ENCODE measurements around the gene XRCC4. TPM values are rescaled to one million over a fixed set of nuclear protein-coding genes. Genes with fewer than 3 reads are reported as not detected.
A peak's percentile ranks its signal among the peaks of the same experiment; 100 is the strongest.

Gene XRCC4
- polyA plus RNA-seq, 1 of the 3 experiments (the other 2 are of a cell fraction) = 1.8 TPM

DNA sequence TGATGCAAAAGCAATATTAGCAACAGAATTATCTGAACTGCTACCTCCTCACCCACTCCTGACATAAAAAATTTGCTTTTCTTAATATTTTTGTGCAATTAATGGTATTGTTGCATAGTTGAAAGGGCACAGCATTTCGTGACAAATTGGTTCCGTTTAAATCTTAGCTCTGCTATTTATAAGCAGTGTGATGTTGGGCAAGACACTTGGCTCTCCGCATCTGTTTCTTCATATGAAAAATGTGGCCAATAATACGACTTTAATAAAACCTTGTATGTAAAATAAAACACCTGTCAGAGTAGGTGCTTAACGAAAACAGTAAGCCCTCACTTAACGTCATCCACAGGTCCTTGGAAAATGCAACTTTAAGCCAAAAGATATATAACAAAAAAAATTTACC is 4.4 kb upstream of the XRCC4 start:
- CTCF ChIA-PET = interaction anchor here (1.5 kb wide), 1 partner anchor 12 kb away, joined by 3 read pairs; no protein-coding TSS in a partner anchor

GRCh38 chr5:83077662-83078261 is 415 bp downstream of the XRCC4 start:
- ChIA-PET POLR2A (interaction anchor here (0.7 to 1.7 kb wide), 2 partner anchors 42 to 219 kb away, joined by 4 to 11 read pairs; no protein-coding TSS in a partner anchor), CTCF (no interaction called here)
- Histone ChIP-seq H3K9me3 (no peaks in the 10 kb centered on the region), H3K27me3 (ENCODE audit: insufficient read depth) (no peaks in the 10 kb centered on the region), H4K20me1 (ENCODE audit: insufficient read depth) (peaks cover 10% of the 10 kb centered on the region; the same call in 1 of the 2 replicates), H3K9ac (peak overlapping the region; percentile 93), H3K79me2 (ENCODE audit: insufficient read depth) (peaks cover 73% of the 10 kb centered on the region), H3K4me3 (ENCODE audit: low read depth in 2 of 2, low read length in 1 of 2) (peak overlapping the region; percentile 84 to 97), H3F3A (replicated peaks; ENCODE audit: insufficient read depth) (peaks cover 4% of the 10 kb centered on the region), H3K4me1 (ENCODE audit: control insufficient read depth in 1 of 2, insufficient read depth in 2 of 2, low read depth in 1 of 2, low read length in 1 of 2) (peaks cover 9 to 12% of the 10 kb centered on the region in 2 experiments; a peak in 3 of 4 replicates), H3K36me3 (replicated peaks in 1 of 2; ENCODE audit: control insufficient read depth in 1 of 2, insufficient read depth in 2 of 2, low read length in 1 of 2) (peaks cover 8 to 16% of the 10 kb centered on the region in 2 experiments), H2AFZ (ENCODE audit: low read depth) (peak overlapping the region; percentile 96), H3K27ac (ENCODE audit: low read depth in 2 of 2, low read length in 1 of 2) (peak overlapping the region; percentile 87 to 89), H3K4me2 (peak overlapping the region; percentile 88), H3K9me2 (no peaks in the 10 kb centered on the region)
- TF ChIP-seq RAD21 (IDR thresholded peaks at IDR 0.05; ENCODE audit: low read length) = peak; percentile 4; the same call in 1 of the 2 replicates
- TF ChIP-seq USF2 (IDR thresholded peaks at IDR 0.05; ENCODE audit: borderline replicate concordance, low read depth, low read length) = no peak
- 0 out of 2 replicates have a peak, but pooled peaks have one; percentile 56 for TF ChIP-seq SIN3A (IDR thresholded peaks at IDR 0.05; ENCODE audit: borderline replicate concordance, low read depth, low read length)
- peak; percentile 25; the same call in 1 of the 2 replicates for TF ChIP-seq TAF1 (IDR thresholded peaks at IDR 0.05; ENCODE audit: borderline replicate concordance, low read depth, low read length)
- TF ChIP-seq, protein P1, sequence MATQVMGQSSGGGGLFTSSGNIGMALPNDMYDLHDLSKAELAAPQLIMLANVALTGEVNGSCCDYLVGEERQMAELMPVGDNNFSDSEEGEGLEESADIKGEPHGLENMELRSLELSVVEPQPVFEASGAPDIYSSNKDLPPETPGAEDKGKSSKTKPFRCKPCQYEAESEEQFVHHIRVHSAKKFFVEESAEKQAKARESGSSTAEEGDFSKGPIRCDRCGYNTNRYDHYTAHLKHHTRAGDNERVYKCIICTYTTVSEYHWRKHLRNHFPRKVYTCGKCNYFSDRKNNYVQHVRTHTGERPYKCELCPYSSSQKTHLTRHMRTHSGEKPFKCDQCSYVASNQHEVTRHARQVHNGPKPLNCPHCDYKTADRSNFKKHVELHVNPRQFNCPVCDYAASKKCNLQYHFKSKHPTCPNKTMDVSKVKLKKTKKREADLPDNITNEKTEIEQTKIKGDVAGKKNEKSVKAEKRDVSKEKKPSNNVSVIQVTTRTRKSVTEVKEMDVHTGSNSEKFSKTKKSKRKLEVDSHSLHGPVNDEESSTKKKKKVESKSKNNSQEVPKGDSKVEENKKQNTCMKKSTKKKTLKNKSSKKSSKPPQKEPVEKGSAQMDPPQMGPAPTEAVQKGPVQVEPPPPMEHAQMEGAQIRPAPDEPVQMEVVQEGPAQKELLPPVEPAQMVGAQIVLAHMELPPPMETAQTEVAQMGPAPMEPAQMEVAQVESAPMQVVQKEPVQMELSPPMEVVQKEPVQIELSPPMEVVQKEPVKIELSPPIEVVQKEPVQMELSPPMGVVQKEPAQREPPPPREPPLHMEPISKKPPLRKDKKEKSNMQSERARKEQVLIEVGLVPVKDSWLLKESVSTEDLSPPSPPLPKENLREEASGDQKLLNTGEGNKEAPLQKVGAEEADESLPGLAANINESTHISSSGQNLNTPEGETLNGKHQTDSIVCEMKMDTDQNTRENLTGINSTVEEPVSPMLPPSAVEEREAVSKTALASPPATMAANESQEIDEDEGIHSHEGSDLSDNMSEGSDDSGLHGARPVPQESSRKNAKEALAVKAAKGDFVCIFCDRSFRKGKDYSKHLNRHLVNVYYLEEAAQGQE (IDR thresholded peaks at IDR 0.05; ENCODE audit: low read depth, low read length) = 0 out of 2 replicates have a peak, but pooled peaks have one; percentile 10
- 4% methylated on average over 14 of the region's 14 CpGs for WGBS (ENCODE audit: low lambda C conversion rate)
- DNase-seq = no peak

More for the DNA sequence above, 4.4 kb upstream of the XRCC4 start:
- Histone ChIP-seq H3K9me3 (no peaks in the 10 kb centered on the region), H3K36me3 (replicated peaks in 1 of 2; ENCODE audit: control insufficient read depth in 1 of 2, insufficient read depth in 2 of 2, low read length in 1 of 2) (peaks cover 12 to 24% of the 10 kb centered on the region in 2 experiments), H4K20me1 (ENCODE audit: insufficient read depth) (peaks cover 54% of the 10 kb centered on the region), H3K27ac (ENCODE audit: low read depth in 2 of 2, low read length in 1 of 2) (no peak overlapping the region), H3K4me3 (ENCODE audit: low read depth in 2 of 2, low read length in 1 of 2) (no peak overlapping the region), H3K9me2 (no peaks in the 10 kb centered on the region), H3K4me2 (no peak overlapping the region), H3K9ac (no peak overlapping the region), H3K4me1 (ENCODE audit: control insufficient read depth in 1 of 2, insufficient read depth in 2 of 2, low read depth in 1 of 2, low read length in 1 of 2) (peaks cover 5 to 10% of the 10 kb centered on the region in 2 experiments; a peak in 3 of 4 replicates), H3F3A (replicated peaks; ENCODE audit: insufficient read depth) (peaks cover 3% of the 10 kb centered on the region), H3K79me2 (ENCODE audit: insufficient read depth) (peaks cover 97% of the 10 kb centered on the region), H3K27me3 (ENCODE audit: insufficient read depth) (no peaks in the 10 kb centered on the region), H2AFZ (ENCODE audit: low read depth) (no peak overlapping the region)
- no peak for DNase-seq
- 94% methylated on average over 6 of the region's 6 CpGs for WGBS (ENCODE audit: low lambda C conversion rate)
- POLR2A ChIA-PET = no interaction called here
- TF ChIP-seq IRF3 (IDR thresholded peaks at IDR 0.05; ENCODE audit: low read depth, low read length) (no peak), RCOR1 (IDR thresholded peaks at IDR 0.05; ENCODE audit: low read length) (no peak), ELF1 (IDR thresholded peaks at IDR 0.05) (no peak), NFIC (IDR thresholded peaks at IDR 0.05; ENCODE audit: borderline replicate concordance) (no peak), FOXJ3 (CRISPR knock-in tag; IDR thresholded peaks at IDR 0.05) (no peak), FOXM1 (IDR thresholded peaks at IDR 0.05; ENCODE audit: low read depth) (no peak), EP300 (IDR thresholded peaks at IDR 0.05; ENCODE audit: borderline replicate concordance in 1 of 2, low read depth in 1 of 2, low read length in 1 of 2) (no peak), MAX (IDR thresholded peaks at IDR 0.05; ENCODE audit: low read depth) (no peak), TCF12 (IDR thresholded peaks at IDR 0.05) (no peak), GABPA (IDR thresholded peaks at IDR 0.05; ENCODE audit: low read depth) (no peak)
- TF ChIP-seq, protein P2, sequence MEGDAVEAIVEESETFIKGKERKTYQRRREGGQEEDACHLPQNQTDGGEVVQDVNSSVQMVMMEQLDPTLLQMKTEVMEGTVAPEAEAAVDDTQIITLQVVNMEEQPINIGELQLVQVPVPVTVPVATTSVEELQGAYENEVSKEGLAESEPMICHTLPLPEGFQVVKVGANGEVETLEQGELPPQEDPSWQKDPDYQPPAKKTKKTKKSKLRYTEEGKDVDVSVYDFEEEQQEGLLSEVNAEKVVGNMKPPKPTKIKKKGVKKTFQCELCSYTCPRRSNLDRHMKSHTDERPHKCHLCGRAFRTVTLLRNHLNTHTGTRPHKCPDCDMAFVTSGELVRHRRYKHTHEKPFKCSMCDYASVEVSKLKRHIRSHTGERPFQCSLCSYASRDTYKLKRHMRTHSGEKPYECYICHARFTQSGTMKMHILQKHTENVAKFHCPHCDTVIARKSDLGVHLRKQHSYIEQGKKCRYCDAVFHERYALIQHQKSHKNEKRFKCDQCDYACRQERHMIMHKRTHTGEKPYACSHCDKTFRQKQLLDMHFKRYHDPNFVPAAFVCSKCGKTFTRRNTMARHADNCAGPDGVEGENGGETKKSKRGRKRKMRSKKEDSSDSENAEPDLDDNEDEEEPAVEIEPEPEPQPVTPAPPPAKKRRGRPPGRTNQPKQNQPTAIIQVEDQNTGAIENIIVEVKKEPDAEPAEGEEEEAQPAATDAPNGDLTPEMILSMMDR (IDR thresholded peaks at IDR 0.05) = no peak
